KMS-11 (cell line): Measurements from ENCODE around the gene DHPS.

Experiments
- H2AFZ ChIP-seq: fragments of 200-600 bp; sonication (generic); 2 replicates; pipeline ENCODE4 v1.6.1; 2016; ENCODE audit warnings: antibody characterized with exemption, mixed run types, low read depth
- H3K27ac ChIP-seq: fragments of 200-600 bp; sonication (generic); 2 replicates; pipeline ENCODE4 v1.6.1; 2016; ENCODE audit warnings: mild to moderate bottlenecking, mixed run types
- H3K27me3 ChIP-seq: fragments of 200-600 bp; sonication (generic); 2 replicates; pipeline ENCODE4 v1.6.1; 2017; ENCODE audit warnings: mild to moderate bottlenecking, low read depth, mixed run types, moderate library complexity; ENCODE audit not compliant: insufficient read depth
- H3K36me3 ChIP-seq: fragments of 200-600 bp; sonication (generic); 2 replicates; pipeline ENCODE4 v1.6.1; 2017; ENCODE audit warnings: mild to moderate bottlenecking, mixed run types; ENCODE audit not compliant: insufficient read depth
- H3K4me1 ChIP-seq: fragments of 200-600 bp; sonication (generic); 2 replicates; pipeline ENCODE4 v1.6.1; 2016; ENCODE audit warnings: mild to moderate bottlenecking, low read depth, mixed run types; ENCODE audit not compliant: poor library complexity, severe bottlenecking
- H3K4me2 ChIP-seq: fragments of 200-600 bp; sonication (generic); 2 replicates; pipeline ENCODE4 v1.7.0; 2016; ENCODE audit warnings: mild to moderate bottlenecking, mixed run types
- H3K4me3 ChIP-seq: fragments of 200-600 bp; sonication (generic); IDR thresholded peaks from 2 replicates; pipeline ENCODE4 v1.6.1; 2017; ENCODE audit warnings: low read depth, low read length, mixed read lengths; ENCODE audit not compliant: insufficient read depth
- H3K79me2 ChIP-seq: fragments of 200-600 bp; sonication (generic); 2 replicates; pipeline ENCODE4 v1.6.1; 2016; ENCODE audit warnings: low read depth, mixed run types; ENCODE audit not compliant: insufficient read depth
- H3K9ac ChIP-seq: fragments of 200-600 bp; sonication (generic); 2 replicates; pipeline ENCODE4 v1.6.1; 2016; ENCODE audit warnings: mild to moderate bottlenecking, mixed run types
- H4K20me1 ChIP-seq: fragments of 200-600 bp; sonication (generic); 2 replicates; pipeline ENCODE4 v1.6.1; 2016; ENCODE audit warnings: mild to moderate bottlenecking, mixed run types; ENCODE audit not compliant: insufficient read depth
- CTCF ChIP-seq: fragments of 200-600 bp; sonication (generic); conservative IDR thresholded peaks from 2 replicates; pipeline ENCODE4 v1.6.1; 2017; ENCODE audit warnings: low read depth, mild to moderate bottlenecking, antibody characterized with exemption, low read length, moderate library complexity, mixed read lengths

Gene DHPS

GRCh38 chr19:12670159-12670928, 11.3 kb downstream of the DHPS start:
- Histone ChIP-seq H3K4me2 (peak overlapping the region; percentile 58), H3K4me3 (no peak overlapping the region), H4K20me1 (no peaks in the 10 kb centered on the region), H3K27ac (peak overlapping the region; percentile 72; the same call in 1 of the 2 replicates), H2AFZ (peak overlapping the region; percentile 62; the same call in 1 of the 2 replicates), H3K27me3 (no peaks in the 10 kb centered on the region), H3K79me2 (0 out of 2 replicates have a peak, but pooled peaks cover 6% of the 10 kb centered on the region), H3K4me1 (peaks cover 30% of the 10 kb centered on the region), H3K9ac (peak overlapping the region; percentile 63), H3K36me3 (no peaks in the 10 kb centered on the region)
- TF ChIP-seq CTCF = no peak

GRCh38 chr19:12669270-12670158, 12.2 kb downstream of the DHPS start:
- Histone ChIP-seq H3K9ac (peak overlapping the region; percentile 63), H3K27ac (peak overlapping the region; percentile 72), H3K36me3 (no peaks in the 10 kb centered on the region), H3K27me3 (no peaks in the 10 kb centered on the region), H3K4me3 (no peak overlapping the region), H3K4me2 (peak overlapping the region; percentile 58), H3K79me2 (0 out of 2 replicates have a peak, but pooled peaks cover 6% of the 10 kb centered on the region), H2AFZ (peak overlapping the region; percentile 62), H3K4me1 (peaks cover 30% of the 10 kb centered on the region), H4K20me1 (no peaks in the 10 kb centered on the region)
- TF ChIP-seq CTCF = no peak

- H3K27ac ChIP-seq = peak overlapping the region; percentile 72; the same call in 1 of the 2 replicates
- no peaks in the 10 kb centered on the region for H3K36me3 ChIP-seq
- peaks cover 30% of the 10 kb centered on the region for H3K4me1 ChIP-seq
- H3K27me3 ChIP-seq = no peaks in the 10 kb centered on the region
- peak overlapping the region; percentile 62 for H2AFZ ChIP-seq
- no peak for TF ChIP-seq CTCF
- no peak overlapping the region for H3K4me3 ChIP-seq
- H3K79me2 ChIP-seq = 0 out of 2 replicates have a peak, but pooled peaks cover 6% of the 10 kb centered on the region
- H4K20me1 ChIP-seq = no peaks in the 10 kb centered on the region
- H3K4me2 ChIP-seq = peak overlapping the region; percentile 58
- H3K9ac ChIP-seq = peak overlapping the region; percentile 63
Observed at GRCh38 chr19:12668932-12669269, 12.8 kb downstream of the DHPS start.

- Histone ChIP-seq H3K9ac (peak overlapping the region; percentile 63; the same call in 1 of the 2 replicates), H3K27me3 (no peaks in the 10 kb centered on the region), H3K4me2 (peak overlapping the region; percentile 58), H4K20me1 (no peaks in the 10 kb centered on the region), H3K4me3 (no peak overlapping the region), H3K4me1 (peaks cover 30% of the 10 kb centered on the region), H3K79me2 (0 out of 2 replicates have a peak, but pooled peaks cover 6% of the 10 kb centered on the region), H3K27ac (no peak overlapping the region; the same call in 1 of the 2 replicates), H2AFZ (no peak overlapping the region), H3K36me3 (no peaks in the 10 kb centered on the region; the same call in 1 of the 2 replicates)
- no peak for TF ChIP-seq CTCF
Observed at GRCh38 chr19:12668346-12668745, 13.3 kb downstream of the DHPS start.
